Activated T-cell treated with anti-CD3 and anti-CD28 coated beads, Interleukin-2, amount 50 U/mL, for 24 hours (primary cell): Measurements from ENCODE around the gene POFUT2.
A peak's percentile ranks its signal among the peaks of the same experiment; 100 is the strongest.

ENCODE experiments used
- DNase-seq: peaks from one replicate; pipeline ENCODE4 v3.0.0-alpha.2; 2020
- H3K27ac Mint-ChIP-seq: 2 replicates; pipeline ENCODE4 v1.8.0; 2020; ENCODE audit warnings: mild to moderate bottlenecking, mixed read lengths
- H3K27me3 Mint-ChIP-seq: 2 replicates; pipeline ENCODE4 v1.8.0; 2020; ENCODE audit warnings: mixed read lengths
- H3K36me3 Mint-ChIP-seq: 2 replicates; pipeline ENCODE4 v1.8.0; 2020; ENCODE audit warnings: low read depth, mixed read lengths
- H3K4me1 Mint-ChIP-seq: 2 replicates; pipeline ENCODE4 v1.8.0; 2020; ENCODE audit warnings: low read depth, mixed read lengths
- H3K4me3 Mint-ChIP-seq: 2 replicates; pipeline ENCODE4 v1.8.0; 2020; ENCODE audit warnings: mild to moderate bottlenecking, moderate library complexity, mixed read lengths
- H3K9me3 Mint-ChIP-seq: 2 replicates; pipeline ENCODE4 v1.8.0; 2020; ENCODE audit warnings: mixed read lengths

POFUT2 gene

GRCh38 chr21:45234965-45235364 is 52.7 kb downstream of the POFUT2 start:
- H3K27me3 Mint-ChIP-seq, result peaks cover 41% of the 10 kb centered on the region
- peak overlapping the region; percentile 69 for H3K4me3 Mint-ChIP-seq
- H3K4me1 Mint-ChIP-seq, result no peaks in the 10 kb centered on the region
- H3K9me3 Mint-ChIP-seq, result no peaks in the 10 kb centered on the region
- no peaks in the 10 kb centered on the region for H3K36me3 Mint-ChIP-seq
- DNase-seq, result no peak
- no peak overlapping the region for H3K27ac Mint-ChIP-seq

DNA sequence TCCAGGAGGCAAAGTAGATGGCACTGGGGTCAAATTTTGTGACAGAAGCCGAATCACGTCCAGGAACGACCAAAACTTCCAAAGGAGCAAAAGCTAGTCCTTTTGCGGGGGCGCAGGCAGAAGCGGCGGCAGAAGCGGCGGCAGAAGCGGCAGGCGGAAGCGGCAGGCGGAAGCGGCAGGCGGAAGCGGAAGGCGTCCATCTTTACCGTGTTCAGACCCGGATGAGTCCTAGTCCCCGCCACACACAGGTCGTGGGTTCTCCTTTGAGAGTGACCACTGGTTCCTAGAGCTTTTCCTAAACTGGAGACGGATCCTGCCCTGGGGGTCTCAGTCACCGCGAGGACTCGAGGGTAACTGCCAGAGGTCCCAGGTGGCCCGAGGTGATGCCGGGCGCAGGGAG is 53.6 kb downstream of the POFUT2 start:
- Mint-ChIP-seq H3K27ac (no peak overlapping the region), H3K4me3 (peak overlapping the region; percentile 69), H3K36me3 (no peaks in the 10 kb centered on the region), H3K9me3 (no peaks in the 10 kb centered on the region), H3K27me3 (peaks cover 42% of the 10 kb centered on the region), H3K4me1 (peaks cover 2% of the 10 kb centered on the region)
- no peak for DNase-seq

DNA sequence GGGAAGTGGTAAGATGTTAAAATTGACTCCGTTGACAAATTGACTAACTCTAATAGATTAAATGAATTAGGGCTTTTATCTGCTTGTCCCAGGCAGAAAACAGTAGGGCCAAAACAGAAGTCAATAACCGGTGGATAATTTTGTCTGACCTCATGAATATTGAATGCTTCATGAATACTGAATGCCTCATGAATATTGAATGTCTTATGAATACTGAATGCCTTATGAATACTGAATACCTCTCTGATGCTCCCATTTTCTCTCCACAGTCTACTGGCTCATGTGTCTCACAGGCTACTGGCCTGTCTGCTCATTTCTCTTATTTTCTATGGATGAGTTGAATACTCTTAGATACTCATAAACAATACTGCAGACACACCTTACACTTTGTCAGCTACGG is 56.0 kb downstream of the POFUT2 start:
- no peaks in the 10 kb centered on the region for H3K36me3 Mint-ChIP-seq
- peaks cover 26% of the 10 kb centered on the region for H3K4me1 Mint-ChIP-seq
- DNase-seq, result no peak
- H3K9me3 Mint-ChIP-seq, result no peaks in the 10 kb centered on the region
- H3K27ac Mint-ChIP-seq, result no peak overlapping the region
- peaks cover 33% of the 10 kb centered on the region for H3K27me3 Mint-ChIP-seq
- no peak overlapping the region for H3K4me3 Mint-ChIP-seq

DNA sequence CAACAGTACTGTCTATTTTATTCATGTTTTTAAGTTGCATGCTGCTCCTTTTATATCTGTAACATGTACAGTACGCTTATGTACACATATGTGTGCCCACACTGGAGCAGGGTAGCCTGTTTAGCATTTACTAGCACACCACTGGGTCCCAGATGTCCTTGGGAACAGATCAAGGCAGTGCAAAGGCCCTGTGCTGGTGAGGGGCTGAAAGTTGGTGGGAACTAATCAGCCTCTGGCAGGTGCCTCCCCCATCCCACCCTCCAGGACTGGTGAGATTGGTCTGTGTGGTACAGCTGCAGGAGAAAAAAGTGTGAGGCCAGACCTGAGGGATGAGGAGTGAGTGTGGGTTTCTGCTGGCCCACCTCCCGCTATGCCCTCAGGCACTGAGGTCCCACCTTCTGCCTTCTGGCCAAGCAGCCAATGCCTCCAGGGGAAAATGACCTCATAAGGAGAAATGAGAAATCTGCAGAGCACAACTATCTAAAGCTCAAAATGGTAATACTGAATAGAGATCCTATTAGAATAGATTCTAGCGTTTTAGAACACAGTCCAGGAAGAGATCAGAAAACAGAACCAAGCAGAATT is 58.9 kb downstream of the POFUT2 start:
- Mint-ChIP-seq H3K4me1 (peaks cover 43% of the 10 kb centered on the region), H3K27me3 (peaks cover 15% of the 10 kb centered on the region), H3K27ac (peak overlapping the region; percentile 82), H3K9me3 (no peaks in the 10 kb centered on the region), H3K36me3 (peaks cover 1% of the 10 kb centered on the region), H3K4me3 (no peak overlapping the region)
- no peak for DNase-seq

DNA sequence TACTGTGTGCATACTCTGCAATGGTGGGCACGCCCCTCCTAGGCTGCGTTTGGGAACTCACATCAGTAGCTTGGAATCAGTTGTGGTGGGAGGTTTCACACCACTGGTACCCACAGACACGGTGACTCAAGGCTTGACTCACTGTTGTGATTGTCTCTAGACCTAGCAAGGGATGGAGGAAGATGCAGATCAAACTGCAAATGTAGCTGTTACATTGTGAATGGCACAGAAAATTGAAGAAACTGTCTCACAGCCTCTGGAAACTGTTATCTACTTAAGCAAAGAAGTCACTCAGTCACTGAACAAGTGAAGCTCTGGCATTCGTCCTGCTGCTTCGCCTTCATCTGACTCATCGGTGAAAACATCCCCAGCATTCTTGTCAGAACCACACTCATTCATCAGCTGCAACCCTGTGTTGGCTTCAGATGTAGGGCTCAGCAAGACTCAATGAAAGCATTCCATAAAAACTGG is 59.5 kb downstream of the POFUT2 start:
- H3K27me3 Mint-ChIP-seq, result peaks cover 11% of the 10 kb centered on the region
- peaks cover 6% of the 10 kb centered on the region for H3K36me3 Mint-ChIP-seq
- H3K27ac Mint-ChIP-seq, result peak overlapping the region; percentile 82
- H3K4me3 Mint-ChIP-seq, result no peak overlapping the region
- peaks cover 43% of the 10 kb centered on the region for H3K4me1 Mint-ChIP-seq
- H3K9me3 Mint-ChIP-seq, result no peaks in the 10 kb centered on the region
- DNase-seq, result peak; percentile 74

DNA sequence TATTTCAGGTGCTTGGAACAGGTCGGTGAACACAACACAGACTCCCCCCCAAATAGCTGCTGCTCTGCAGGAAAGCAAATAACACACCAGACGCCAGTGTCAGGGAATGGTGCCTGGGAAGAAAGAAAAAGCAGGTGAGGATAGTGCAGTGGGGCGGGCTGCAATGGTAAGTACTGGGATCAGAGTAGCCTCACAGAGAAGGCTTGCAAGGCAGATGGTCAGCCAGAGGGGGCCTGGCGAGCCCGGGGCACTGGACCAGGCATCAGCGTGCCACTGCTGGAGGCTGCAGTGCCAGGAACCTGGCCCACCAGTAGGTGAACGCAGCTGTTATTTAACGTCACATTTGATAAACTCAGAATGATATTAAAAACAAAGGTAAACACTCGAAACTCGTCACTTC is 60.0 kb downstream of the POFUT2 start:
- H3K9me3 Mint-ChIP-seq, result no peaks in the 10 kb centered on the region
- H3K27me3 Mint-ChIP-seq, result peaks cover 11% of the 10 kb centered on the region
- H3K4me3 Mint-ChIP-seq, result no peak overlapping the region
- H3K36me3 Mint-ChIP-seq, result peaks cover 11% of the 10 kb centered on the region
- DNase-seq, result no peak
- H3K4me1 Mint-ChIP-seq, result peaks cover 43% of the 10 kb centered on the region
- H3K27ac Mint-ChIP-seq, result peak overlapping the region; percentile 82

GRCh38 chr21:45226540-45227326 is 61.0 kb downstream of the POFUT2 start:
- Mint-ChIP-seq H3K4me1 (peaks cover 43% of the 10 kb centered on the region), H3K27me3 (peaks cover 5% of the 10 kb centered on the region)

DNA sequence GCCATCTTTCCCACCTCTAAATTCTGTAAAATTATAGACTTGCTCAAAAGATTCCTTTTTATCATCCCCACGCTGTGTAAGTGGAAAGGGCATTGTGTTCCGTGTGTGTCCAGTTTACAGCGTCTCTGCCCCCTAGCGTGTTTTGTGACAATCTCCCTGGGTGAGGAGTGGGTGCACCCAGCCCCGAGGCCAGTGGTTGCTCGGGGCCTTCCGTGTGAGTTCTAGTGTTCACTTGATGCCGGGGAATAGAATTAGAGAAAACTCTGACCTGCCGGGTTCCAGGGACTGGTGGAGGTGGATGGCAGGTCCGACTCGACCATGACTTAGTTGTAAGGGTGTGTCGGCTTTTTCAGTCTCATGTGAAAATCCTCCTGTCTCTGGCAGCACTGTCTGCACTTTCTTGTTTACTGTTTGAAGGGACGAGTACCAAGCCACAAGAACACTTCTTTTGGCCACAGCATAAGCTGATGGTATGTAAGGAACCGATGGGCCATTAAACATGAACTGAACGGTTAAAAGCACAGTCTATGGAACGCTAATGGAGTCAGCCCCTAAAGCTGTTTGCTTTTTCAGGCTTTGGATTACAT is 61.9 kb downstream of the POFUT2 start:
- no peak for DNase-seq
- H3K27me3 Mint-ChIP-seq, result peaks cover 3% of the 10 kb centered on the region
- H3K27ac Mint-ChIP-seq, result no peak overlapping the region
- H3K9me3 Mint-ChIP-seq, result no peaks in the 10 kb centered on the region
- H3K4me3 Mint-ChIP-seq, result no peak overlapping the region
- peaks cover 43% of the 10 kb centered on the region for H3K4me1 Mint-ChIP-seq
- H3K36me3 Mint-ChIP-seq, result peaks cover 28% of the 10 kb centered on the region

More at GRCh38 chr21:45226540-45227326, 61.0 kb downstream of the POFUT2 start:
- Mint-ChIP-seq H3K27ac (no peak overlapping the region), H3K36me3 (peaks cover 19% of the 10 kb centered on the region), H3K9me3 (no peaks in the 10 kb centered on the region), H3K4me3 (no peak overlapping the region)
- no peak for DNase-seq

DNA sequence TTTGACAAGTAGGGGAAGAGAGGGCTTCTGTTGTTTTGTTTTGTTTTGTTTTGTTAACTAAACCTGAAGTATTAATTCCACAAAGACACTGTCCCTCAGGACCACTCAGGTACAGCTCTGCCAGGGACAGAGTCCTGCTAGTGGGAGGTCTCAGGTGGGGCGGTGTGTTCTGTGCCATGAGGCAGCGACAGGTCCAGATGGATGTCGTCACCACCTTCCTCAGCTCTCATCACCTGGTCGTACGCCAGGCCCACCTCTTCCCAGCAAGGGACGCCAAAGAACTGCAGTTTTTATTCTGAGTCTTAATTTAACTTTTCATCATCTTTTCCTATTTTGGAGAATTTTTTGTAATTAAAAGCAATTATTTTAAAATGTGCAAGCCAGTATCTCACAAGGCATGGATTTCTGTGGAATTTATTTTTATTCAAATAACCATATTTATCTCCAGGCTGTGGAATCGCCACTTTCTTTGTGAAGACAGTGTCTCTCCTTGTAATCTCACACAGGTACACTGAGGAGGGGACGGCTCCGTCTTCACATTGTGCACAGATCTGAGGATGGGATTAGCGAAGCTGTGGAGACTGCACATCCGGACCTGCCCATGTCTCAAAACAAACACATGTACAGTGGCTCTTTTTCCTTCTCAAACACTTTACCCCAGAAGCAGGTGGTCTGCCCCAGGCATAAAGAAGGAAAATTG is 62.5 kb downstream of the POFUT2 start:
- peaks cover 3% of the 10 kb centered on the region for H3K27me3 Mint-ChIP-seq
- peaks cover 34% of the 10 kb centered on the region for H3K36me3 Mint-ChIP-seq
- no peaks in the 10 kb centered on the region for H3K9me3 Mint-ChIP-seq
- peaks cover 43% of the 10 kb centered on the region for H3K4me1 Mint-ChIP-seq
- no peak overlapping the region for H3K4me3 Mint-ChIP-seq
- DNase-seq, result no peak
- no peak overlapping the region for H3K27ac Mint-ChIP-seq

DNA sequence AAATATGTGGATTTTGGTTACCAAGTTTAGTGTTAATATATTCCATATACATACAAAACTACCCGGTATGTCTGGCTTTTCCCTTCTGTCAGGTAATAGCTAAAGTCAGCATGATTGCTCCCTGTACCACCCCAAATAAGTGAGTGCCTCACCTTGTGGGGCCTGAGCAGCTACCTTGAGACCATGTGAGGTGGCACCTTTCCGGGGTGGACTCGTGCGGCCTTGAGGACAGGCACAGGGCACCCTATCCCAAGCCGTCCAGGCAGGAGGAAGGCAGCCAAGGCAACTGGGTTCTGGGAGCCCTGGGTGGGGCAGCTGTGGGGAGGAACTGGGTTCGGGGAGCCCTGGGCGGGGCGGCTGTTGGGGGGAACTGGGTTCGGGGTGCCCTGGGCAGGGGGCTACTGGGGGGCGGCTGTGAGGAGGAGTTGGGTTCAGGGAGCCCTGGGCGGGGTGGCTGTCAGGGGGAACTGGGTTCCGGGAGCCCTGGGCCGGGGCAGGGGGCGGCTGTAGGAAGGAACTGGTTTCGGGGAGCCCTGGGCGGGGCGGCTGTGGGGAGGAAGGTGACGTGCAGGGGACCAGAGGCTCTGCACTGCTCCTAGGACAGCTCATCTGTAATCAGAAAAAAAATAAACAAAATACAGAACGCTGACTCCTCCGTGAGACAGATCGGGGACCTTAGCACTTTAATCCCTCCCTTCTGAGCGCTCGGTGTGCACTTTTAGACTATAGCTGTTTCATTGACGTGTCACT is 63.3 kb downstream of the POFUT2 start:
- Mint-ChIP-seq H3K36me3 (peaks cover 38% of the 10 kb centered on the region), H3K9me3 (no peaks in the 10 kb centered on the region), H3K4me1 (peaks cover 43% of the 10 kb centered on the region), H3K4me3 (no peak overlapping the region), H3K27ac (peak overlapping the region; percentile 67), H3K27me3 (peaks cover 3% of the 10 kb centered on the region)
- DNase-seq, result no peak

GRCh38 chr21:45223236-45224185 is 64.2 kb downstream of the POFUT2 start:
- DNase-seq, result no peak
- no peaks in the 10 kb centered on the region for H3K9me3 Mint-ChIP-seq
- no peak overlapping the region for H3K4me3 Mint-ChIP-seq
- peaks cover 35% of the 10 kb centered on the region for H3K4me1 Mint-ChIP-seq
- no peak overlapping the region for H3K27ac Mint-ChIP-seq
- peaks cover 42% of the 10 kb centered on the region for H3K36me3 Mint-ChIP-seq
- H3K27me3 Mint-ChIP-seq, result no peaks in the 10 kb centered on the region

- no peak for DNase-seq
- Mint-ChIP-seq H3K27me3 (no peaks in the 10 kb centered on the region), H3K4me3 (no peak overlapping the region), H3K9me3 (no peaks in the 10 kb centered on the region), H3K4me1 (peaks cover 22% of the 10 kb centered on the region), H3K27ac (no peak overlapping the region), H3K36me3 (peaks cover 56% of the 10 kb centered on the region)
These were observed 65.7 kb downstream of the POFUT2 start for GRCh38 chr21:45222001-45222400.

GRCh38 chr21:45220714-45221490 is 66.8 kb downstream of the POFUT2 start:
- no peak for DNase-seq
- Mint-ChIP-seq H3K27ac (no peak overlapping the region), H3K9me3 (peaks cover 9% of the 10 kb centered on the region)

More at GRCh38 chr21:45220714-45221490, 66.8 kb downstream of the POFUT2 start:
- H3K4me3 Mint-ChIP-seq, result no peak overlapping the region
- H3K27me3 Mint-ChIP-seq, result no peaks in the 10 kb centered on the region
- H3K36me3 Mint-ChIP-seq, result peaks cover 66% of the 10 kb centered on the region
- H3K4me1 Mint-ChIP-seq, result peaks cover 11% of the 10 kb centered on the region
